Measurements from ENCODE around the gene ESPL1.

DNA sequence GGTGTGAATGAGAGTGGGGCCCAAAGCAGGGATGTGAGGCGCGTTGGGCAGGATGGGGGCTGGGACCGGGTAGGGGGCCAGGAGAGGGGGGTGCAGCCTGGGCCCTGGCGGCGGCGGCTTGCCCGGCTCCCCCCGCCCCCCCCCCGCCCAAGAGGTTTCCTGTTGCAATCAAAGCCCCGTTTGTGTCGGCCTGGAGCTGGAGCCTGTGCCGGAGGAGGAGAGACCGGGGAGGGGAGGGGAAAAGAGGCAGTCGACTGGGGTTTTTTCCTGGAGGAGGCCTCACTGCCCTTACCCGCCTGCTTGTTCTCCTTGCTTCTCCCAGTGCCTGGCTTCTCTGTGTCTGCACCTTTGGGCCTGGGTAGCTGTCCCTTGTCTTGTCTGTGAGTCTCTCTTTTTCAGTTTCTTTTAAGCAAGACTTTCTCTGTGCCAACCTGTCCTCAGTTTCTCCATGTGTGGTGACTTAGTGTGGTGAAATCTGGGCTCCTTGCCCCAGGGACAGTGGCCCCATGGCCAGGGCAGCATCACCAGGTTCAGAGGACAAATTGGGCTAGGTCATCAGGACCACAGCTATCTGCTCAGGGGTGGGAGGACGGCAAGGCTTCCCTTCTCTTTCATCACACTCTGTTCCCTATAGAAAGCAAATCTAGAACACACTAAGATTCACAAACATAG, 44.6 kb upstream of the ESPL1 start:
- TF ChIP-seq, protein P1, sequence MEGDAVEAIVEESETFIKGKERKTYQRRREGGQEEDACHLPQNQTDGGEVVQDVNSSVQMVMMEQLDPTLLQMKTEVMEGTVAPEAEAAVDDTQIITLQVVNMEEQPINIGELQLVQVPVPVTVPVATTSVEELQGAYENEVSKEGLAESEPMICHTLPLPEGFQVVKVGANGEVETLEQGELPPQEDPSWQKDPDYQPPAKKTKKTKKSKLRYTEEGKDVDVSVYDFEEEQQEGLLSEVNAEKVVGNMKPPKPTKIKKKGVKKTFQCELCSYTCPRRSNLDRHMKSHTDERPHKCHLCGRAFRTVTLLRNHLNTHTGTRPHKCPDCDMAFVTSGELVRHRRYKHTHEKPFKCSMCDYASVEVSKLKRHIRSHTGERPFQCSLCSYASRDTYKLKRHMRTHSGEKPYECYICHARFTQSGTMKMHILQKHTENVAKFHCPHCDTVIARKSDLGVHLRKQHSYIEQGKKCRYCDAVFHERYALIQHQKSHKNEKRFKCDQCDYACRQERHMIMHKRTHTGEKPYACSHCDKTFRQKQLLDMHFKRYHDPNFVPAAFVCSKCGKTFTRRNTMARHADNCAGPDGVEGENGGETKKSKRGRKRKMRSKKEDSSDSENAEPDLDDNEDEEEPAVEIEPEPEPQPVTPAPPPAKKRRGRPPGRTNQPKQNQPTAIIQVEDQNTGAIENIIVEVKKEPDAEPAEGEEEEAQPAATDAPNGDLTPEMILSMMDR (conservative IDR thresholded peaks at IDR 0.05) = no peak
- no peak for TF ChIP-seq ZFX (IDR thresholded peaks at IDR 0.05)
